Measurements from ENCODE around the gene NDRG3. TPM values are rescaled to one million over a fixed set of nuclear protein-coding genes. Genes with fewer than 3 reads are reported as not detected.

NDRG3 gene
- total and polyA plus RNA-seq, 2 donors (not counting 3 experiments of a cell fraction or from before 2014, with no cell fraction given), result 25.7 to 27.7 TPM

GRCh38 chr20:36623444-36623843, 122.4 kb downstream of the NDRG3 start:
- H3K9me3 ChIP-seq (replicated peaks; ENCODE audit: control insufficient read depth, insufficient read depth, low read length), result no peaks in the 10 kb centered on the region
- no peaks in the 10 kb centered on the region for H3K36me3 ChIP-seq (ENCODE audit: control insufficient read depth in 2 of 2, extremely low read depth in 1 of 2, insufficient read depth in 2 of 2, low read length in 2 of 2)
- H3K9me1 ChIP-seq (replicated peaks; ENCODE audit: control insufficient read depth, extremely low read depth, insufficient read depth, low read length), result no peaks in the 10 kb centered on the region
- no peak overlapping the region for H3K9ac ChIP-seq (replicated peaks; ENCODE audit: extremely low read depth, insufficient read depth, low read length)
- BruUV-seq (replicated peaks), result no TSS peak
- no peaks in the 10 kb centered on the region for H4K20me1 ChIP-seq (replicated peaks; ENCODE audit: control insufficient read depth, extremely low read depth, insufficient read depth, low read length)
- no peak for TF ChIP-seq POLR2AphosphoS5 (IDR thresholded peaks at IDR 0.05; ENCODE audit: insufficient read depth, low read depth, low read length)
- TF ChIP-seq GATA2 (IDR thresholded peaks at IDR 0.05; ENCODE audit: insufficient read depth, insufficient read length, low read depth, low read length), result no peak
- H3K4me1 ChIP-seq (ENCODE audit: control insufficient read depth, extremely low read depth, insufficient read depth, low read length), result no peaks in the 10 kb centered on the region
- POLR2A ChIA-PET, result no interaction called here
- H3K4me2 ChIP-seq (ENCODE audit: insufficient read depth, low read length), result no peak overlapping the region
- H2AFZ ChIP-seq (ENCODE audit: low read depth, low read length), result no peak overlapping the region
- H3K27ac ChIP-seq (ENCODE audit: insufficient read depth, low read depth, low read length), result no peak overlapping the region
- FAIRE-seq, result no peak
- no peak overlapping the region for H3K4me3 ChIP-seq (replicated peaks in 1 of 3; ENCODE audit: insufficient read depth in 1 of 3, low read depth in 1 of 3, low read length in 3 of 3)
- CTCF ChIA-PET, result interaction anchor here (1.4 kb wide), 1 partner anchor 10 kb away, joined by 4 read pairs; no protein-coding TSS in a partner anchor
- DNase-seq (ENCODE audit: low read depth, low spot score), result no peak
- no peaks in the 10 kb centered on the region for H3K79me2 ChIP-seq (ENCODE audit: control insufficient read depth, insufficient read depth, low read length)
- dilution Hi-C loops (cut with MboI; ENCODE audit: extremely low pct_ligation_motif_present, low sequenced_read_pairs) (no loop called here), intact Hi-C loops (cut with micrococcal nuclease) (no loop called here)
- no peaks in the 10 kb centered on the region for H3K27me3 ChIP-seq (ENCODE audit: control insufficient read depth in 2 of 2, insufficient read depth in 2 of 2, low read length in 2 of 2)

DNA sequence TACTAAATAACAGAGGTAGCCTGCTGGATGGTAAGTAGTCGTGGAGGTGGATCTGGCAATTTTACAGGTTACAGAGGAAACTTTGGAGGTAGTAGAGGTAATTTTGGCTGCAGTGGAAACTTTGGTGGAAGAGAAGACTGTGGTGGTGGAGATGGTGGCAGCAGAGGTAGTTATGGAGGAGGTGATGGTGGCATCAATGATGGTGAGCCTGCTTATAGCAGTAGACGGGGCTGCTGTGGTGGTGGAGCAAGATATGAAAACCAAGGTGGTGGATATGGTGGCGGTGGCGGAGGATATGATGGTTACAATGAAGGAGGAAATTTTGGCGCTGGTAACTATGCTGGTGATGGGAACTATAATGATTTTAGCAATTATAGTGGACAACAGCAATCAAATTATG, 125.0 kb downstream of the NDRG3 start:
- BruUV-seq (replicated peaks), result no TSS peak
- Histone ChIP-seq H3K4me2 (ENCODE audit: insufficient read depth, low read length) (no peak overlapping the region), H3K9me1 (replicated peaks; ENCODE audit: control insufficient read depth, extremely low read depth, insufficient read depth, low read length) (no peaks in the 10 kb centered on the region), H3K27me3 (ENCODE audit: control insufficient read depth in 2 of 2, insufficient read depth in 2 of 2, low read length in 2 of 2) (no peaks in the 10 kb centered on the region), H3K9ac (replicated peaks; ENCODE audit: extremely low read depth, insufficient read depth, low read length) (no peak overlapping the region), H3K4me1 (ENCODE audit: control insufficient read depth, extremely low read depth, insufficient read depth, low read length) (no peaks in the 10 kb centered on the region), H3K36me3 (ENCODE audit: control insufficient read depth in 2 of 2, extremely low read depth in 1 of 2, insufficient read depth in 2 of 2, low read length in 2 of 2) (no peaks in the 10 kb centered on the region), H4K20me1 (replicated peaks; ENCODE audit: control insufficient read depth, extremely low read depth, insufficient read depth, low read length) (no peaks in the 10 kb centered on the region), H3K79me2 (ENCODE audit: control insufficient read depth, insufficient read depth, low read length) (no peaks in the 10 kb centered on the region), H2AFZ (ENCODE audit: low read depth, low read length) (no peak overlapping the region), H3K27ac (ENCODE audit: insufficient read depth, low read depth, low read length) (no peak overlapping the region), H3K9me3 (replicated peaks; ENCODE audit: control insufficient read depth, insufficient read depth, low read length) (no peaks in the 10 kb centered on the region), H3K4me3 (replicated peaks in 1 of 3; ENCODE audit: insufficient read depth in 1 of 3, low read depth in 1 of 3, low read length in 3 of 3) (no peak overlapping the region)
- CTCF ChIA-PET, result no interaction called here
- intact Hi-C loops (cut with micrococcal nuclease), result no loop called here
- FAIRE-seq, result no peak
- POLR2A ChIA-PET, result no interaction called here
- TF ChIP-seq GATA2 (IDR thresholded peaks at IDR 0.05; ENCODE audit: insufficient read depth, insufficient read length, low read depth, low read length) (no peak), POLR2A (IDR thresholded peaks at IDR 0.05; ENCODE audit: low read depth, low read length) (no peak), CTCF (IDR thresholded peaks at IDR 0.05; ENCODE audit: extremely low read depth in 1 of 2, insufficient read depth in 1 of 2, low read depth in 1 of 2, low read length in 2 of 2) (no peak), JUN (IDR thresholded peaks at IDR 0.05; ENCODE audit: borderline replicate concordance, insufficient read depth, insufficient read length, low read depth) (no peak), FOS (IDR thresholded peaks at IDR 0.05; ENCODE audit: borderline replicate concordance, insufficient read depth, low read length) (no peak), MYC (IDR thresholded peaks at IDR 0.05; ENCODE audit: low read depth, low read length) (no peak), EZH2 (IDR thresholded peaks at IDR 0.05; ENCODE audit: borderline replicate concordance, low read depth, low read length, severe bottlenecking) (no peak), MAX (IDR thresholded peaks at IDR 0.05; ENCODE audit: insufficient read depth, insufficient read length) (no peak), POLR2AphosphoS5 (IDR thresholded peaks at IDR 0.05; ENCODE audit: insufficient read depth, low read depth, low read length) (no peak)
- DNase-seq (ENCODE audit: low read depth, low spot score), result no peak
- dilution Hi-C loops (cut with MboI; ENCODE audit: extremely low pct_ligation_motif_present, low sequenced_read_pairs), result no loop called here
